Liver (tissue), 9 donors: ENCODE measurements around the gene ADGRF3. TPM values are rescaled to one million over a fixed set of nuclear protein-coding genes. Genes with fewer than 3 reads are reported as not detected.

Source experiments
- DNase-seq: peaks from one replicate; pipeline ENCODE4 v3.0.0-alpha.2; 2017; ENCODE audit warnings: low spot score
- H3K27ac ChIP-seq, 2 donors: one replicate each; pipeline ENCODE4 v1.7.0; 2013; ENCODE audit warnings: inconsistent platforms in 2 of 2, low read length in 2 of 2, control low read depth in 1 of 2, low read depth in 1 of 2, mild to moderate bottlenecking in 1 of 2
- H3K27me3 ChIP-seq, 4 donors: one replicate each; pipeline versions ENCODE4 v1.6.1 to v1.7.0; 2013; ENCODE audit warnings: low read length in 3 of 4, inconsistent platforms in 1 of 4, mild to moderate bottlenecking in 1 of 4, moderate library complexity in 1 of 4; ENCODE audit not compliant: control insufficient read depth in 4 of 4, insufficient read depth in 4 of 4
- H3K36me3 ChIP-seq, 4 donors: one replicate each; pipeline versions ENCODE4 v1.6.1 to v1.7.0; 2013; ENCODE audit warnings: low read length in 3 of 4, mild to moderate bottlenecking in 3 of 4, low read depth in 1 of 4, moderate library complexity in 1 of 4; ENCODE audit not compliant: control insufficient read depth in 4 of 4, insufficient read depth in 3 of 4
- H3K4me1 ChIP-seq, 4 donors: one replicate each; pipeline versions ENCODE4 v1.6.1 to v1.7.0; 2013; ENCODE audit warnings: low read length in 3 of 4, mild to moderate bottlenecking in 3 of 4, moderate library complexity in 1 of 4; ENCODE audit not compliant: control insufficient read depth in 4 of 4, insufficient read depth in 4 of 4
- H3K4me3 ChIP-seq, 3 donors: one replicate each; pipeline versions ENCODE4 v1.6.1 to v1.7.0; 2013; ENCODE audit warnings: low read length in 3 of 3, control low read depth in 1 of 3, low read depth in 1 of 3, mild to moderate bottlenecking in 1 of 3
- H3K9ac ChIP-seq, 2 donors: one replicate each; pipeline ENCODE4 v1.7.0; 2013; ENCODE audit warnings: low read length in 2 of 2, mild to moderate bottlenecking in 2 of 2, moderate library complexity in 2 of 2, control low read depth in 1 of 2, low read depth in 1 of 2
- H3K9me3 ChIP-seq, 4 donors: one replicate each; pipeline versions ENCODE4 v1.6.1 to v1.7.0; 2013; ENCODE audit warnings: low read length in 3 of 4; ENCODE audit not compliant: control insufficient read depth in 4 of 4
- ATF3 ChIP-seq: IDR thresholded peaks from 2 replicates; pipeline ENCODE4 v1.6.1; 2016; ENCODE audit warnings: antibody characterized with exemption
- CTCF ChIP-seq: fragments of 150-350 bp; IDR thresholded peaks from 2 replicates; pipeline ENCODE4 v1.5.1; 2017; ENCODE audit warnings: improper control_type of control experiment, low read depth, low read length; ENCODE audit not compliant: missing input control
- EGR1 ChIP-seq, 2 donors: IDR thresholded peaks; 2 replicates each; pipeline ENCODE4 v1.6.1; 2016 to 2018; ENCODE audit warnings: antibody characterized with exemption in 2 of 2, low read depth in 2 of 2
- FOXA2 ChIP-seq: IDR thresholded peaks from 2 replicates; pipeline ENCODE4 v1.6.1; 2016; ENCODE audit warnings: antibody characterized with exemption
- GABPA ChIP-seq, 2 donors: IDR thresholded peaks in 1 of 2; conservative IDR thresholded peaks in 1 of 2; 2 replicates each; pipeline ENCODE4 v1.6.1; 2016; ENCODE audit warnings: antibody characterized with exemption in 2 of 2, mild to moderate bottlenecking in 1 of 2, moderate library complexity in 1 of 2
- HNF4A ChIP-seq, 2 donors: conservative IDR thresholded peaks; 2 replicates each; pipeline ENCODE4 v1.6.1; 2016; ENCODE audit warnings: antibody characterized with exemption in 2 of 2, mild to moderate bottlenecking in 2 of 2
- HNF4G ChIP-seq: IDR thresholded peaks from 2 replicates; pipeline ENCODE4 v1.6.1; 2016; ENCODE audit warnings: antibody characterized with exemption
- JUND ChIP-seq, 2 donors: IDR thresholded peaks; 2 replicates each; pipeline ENCODE4 v1.6.1; 2016; ENCODE audit warnings: antibody characterized with exemption in 2 of 2
- MAX ChIP-seq: IDR thresholded peaks from 2 replicates; pipeline ENCODE4 v1.6.1; 2016; ENCODE audit warnings: antibody characterized with exemption
- NR2F2 ChIP-seq: IDR thresholded peaks from 2 replicates; pipeline ENCODE4 v1.6.1; 2016; ENCODE audit warnings: antibody characterized with exemption
- RAD21 ChIP-seq, 2 donors: IDR thresholded peaks; 2 replicates each; pipeline ENCODE4 v1.6.1; 2016; ENCODE audit warnings: antibody characterized with exemption in 2 of 2, mild to moderate bottlenecking in 2 of 2
- REST ChIP-seq: IDR thresholded peaks from 2 replicates; pipeline ENCODE4 v1.6.1; 2016; ENCODE audit warnings: antibody characterized with exemption, mild to moderate bottlenecking
- RXRA ChIP-seq, 2 donors: IDR thresholded peaks; 2 replicates each; pipeline ENCODE4 v1.6.1; 2017 to 2018; ENCODE audit warnings: antibody characterized with exemption in 2 of 2, mild to moderate bottlenecking in 1 of 2
- SP1 ChIP-seq: IDR thresholded peaks from 2 replicates; pipeline ENCODE4 v1.6.1; 2018; ENCODE audit warnings: antibody characterized with exemption, mild to moderate bottlenecking
- TAF1 ChIP-seq: conservative IDR thresholded peaks from 2 replicates; pipeline ENCODE4 v1.6.1; 2016; ENCODE audit warnings: antibody characterized with exemption, mild to moderate bottlenecking
- YY1 ChIP-seq: IDR thresholded peaks from 2 replicates; pipeline ENCODE4 v1.6.1; 2016; ENCODE audit warnings: antibody characterized with exemption, mild to moderate bottlenecking
- ZBTB33 ChIP-seq: IDR thresholded peaks from 2 replicates; pipeline ENCODE4 v1.6.1; 2016; ENCODE audit warnings: antibody characterized with exemption
- WGBS: extraction: QIAGEN DNeasy Blood & Tissue Kit; methylation state at CpG from one replicate; pipeline ENCODE4 v1.1.7; 2013; 5-methylcytosine and 5-hydroxymethylcytosine counted together
- polyA plus RNA-seq, 2 donors: library from polyadenylated mRNA; stranded (reverse) in 1 of 2; unstranded in 1 of 2; fragments of 200-250 nt in 1 of 2; fragments of >200 nt in 1 of 2; fragmentation: Nextera tagmentation in 1 of 2; extraction: Ambion mirVana in 1 of 2; gene quantifications; one replicate each; pipeline versions ENCODE4 v1.2.1 to v1.2.3, GENCODE V29; 2013 to 2015
- total RNA-seq, 2 donors: library from RNA; depleted of rRNA; stranded (reverse); fragments of >200 nt; gene quantifications; one replicate each; pipeline ENCODE4 v1.2.3, GENCODE V29; 2014
- donor health status: healthy.
- donor health status: healthy.
- donor health status: healthy.
- donor health status: healthy.
- donor health status: healthy.

The ADGRF3 gene
- total and polyA plus RNA-seq, 4 donors = 0.07 to 0.25 (median 0.10) TPM

GRCh38 chr2:26340831-26341230 lies 5.8 kb downstream of the ADGRF3 start:
- H3K27me3 ChIP-seq = no peaks in the 10 kb centered on the region
- no peaks in the 10 kb centered on the region for H3K36me3 ChIP-seq
- TF ChIP-seq FOXA2 (no peak), MAX (no peak), SP1 (no peak), YY1 (no peak), RAD21 (IDR thresholded peaks at IDR 0.05) (no peak), REST (no peak), ATF3 (no peak), EGR1 (IDR thresholded peaks at IDR 0.05; ENCODE audit: low read depth in 2 of 2) (no peak), ZBTB33 (no peak), GABPA (IDR thresholded peaks at IDR 0.05 in 1 of 2, conservative IDR thresholded peaks at IDR 0.05 in 1 of 2) (no peak), RXRA (IDR thresholded peaks at IDR 0.05) (no peak), HNF4A (conservative IDR thresholded peaks at IDR 0.05) (no peak), TAF1 (no peak), CTCF (no peak), JUND (IDR thresholded peaks at IDR 0.05) (no peak), NR2F2 (no peak), HNF4G (no peak)
- no peak overlapping the region for H3K27ac ChIP-seq
- H3K4me1 ChIP-seq = peaks cover 3 to 11% (median 7%) of the 10 kb centered on the region in 4 donors
- H3K9me3 ChIP-seq = no peaks in the 10 kb centered on the region
- no peak for DNase-seq
- H3K4me3 ChIP-seq = no peak overlapping the region
- no peak overlapping the region for H3K9ac ChIP-seq
- 84% methylated on average over 3 of the region's 3 CpGs for WGBS

GRCh38 chr2:26337298-26337697 lies 9.3 kb downstream of the ADGRF3 start:
- Histone ChIP-seq H3K9ac (no peak overlapping the region), H3K4me1 (no peaks in the 10 kb centered on the region), H3K27me3 (no peaks in the 10 kb centered on the region), H3K27ac (no peak overlapping the region), H3K36me3 (no peaks in the 10 kb centered on the region), H3K4me3 (no peak overlapping the region), H3K9me3 (no peaks in the 10 kb centered on the region)
- WGBS = 97% methylated on average over 2 of the region's 2 CpGs
- DNase-seq = no peak
- no peak for TF ChIP-seq RXRA (IDR thresholded peaks at IDR 0.05)
- no peak for TF ChIP-seq EGR1 (IDR thresholded peaks at IDR 0.05; ENCODE audit: low read depth in 2 of 2)
- TF ChIP-seq JUND (IDR thresholded peaks at IDR 0.05) = no peak
- no peak for TF ChIP-seq MAX
- TF ChIP-seq HNF4G = no peak
- TF ChIP-seq FOXA2 = no peak
- no peak for TF ChIP-seq ATF3
- no peak for TF ChIP-seq CTCF
- TF ChIP-seq NR2F2 = no peak
- TF ChIP-seq REST = no peak
- TF ChIP-seq TAF1 = no peak
- no peak for TF ChIP-seq YY1
